IMR-90 (cell line): ENCODE results near the gene FAM241A. TPM values are rescaled to one million over a fixed set of nuclear protein-coding genes. Genes with fewer than 3 reads are reported as not detected.

Experiments
- ATAC-seq: fragments of 200-7000 bp; cut with Tn5 transposase; 2 replicates; pipeline ENCODE4 v1.9.1; 2020; ENCODE audit warnings: low read depth, mild to moderate bottlenecking, moderate library complexity
- BruUV-seq: library from RNA; stranded (reverse); fragments of 400-500 nt; replicated peaks from 2 replicates; lab custom pipeline; 2021; lab: Mats Ljungman, UMichigan
- CTCF ChIA-PET: fragments of 300-600 bp; formaldehyde crosslinking; extraction: SDS; loops from one replicate; lab custom pipeline; 2021; ENCODE audit warnings: antibody characterized with exemption; lab: Yijun Ruan, JAX
- POLR2A ChIA-PET: fragments of 300-600 bp; sonication (Branson Sonifier 250); formaldehyde crosslinking; loops from one replicate; lab custom pipeline; 2022; ENCODE audit warnings: antibody characterized with exemption; ENCODE audit not compliant: unreplicated experiment; lab: Charles Lee
- DNase-seq: peaks from one replicate; pipeline ENCODE4 v3.0.0; 2013
- H2AFZ ChIP-seq: replicated peaks from 2 replicates; pipeline ENCODE3; 2013; ENCODE audit warnings: low read length, mild to moderate bottlenecking; ENCODE audit not compliant: poor library complexity
- H2AK5ac ChIP-seq: 2 replicates; pipeline ENCODE4 v1.6.1; 2013; ENCODE audit warnings: low read depth, low read length, inconsistent platforms
- H2AK9ac ChIP-seq: replicated peaks from 2 replicates; pipeline ENCODE3; 2013; ENCODE audit warnings: mild to moderate bottlenecking, low read depth, low read length, moderate library complexity; ENCODE audit not compliant: poor library complexity
- H2BK120ac ChIP-seq: 2 replicates; pipeline ENCODE4 v1.6.1; 2013; ENCODE audit warnings: low read depth, low read length, inconsistent platforms
- H2BK15ac ChIP-seq: 3 replicates; pipeline ENCODE4 v1.6.1; 2013; ENCODE audit warnings: low read depth, low read length, inconsistent platforms
- H2BK20ac ChIP-seq: 2 replicates; pipeline ENCODE4 v1.6.1; 2013; ENCODE audit warnings: low read depth, mild to moderate bottlenecking, inconsistent platforms, low read length, moderate library complexity
- H2BK5ac ChIP-seq: 2 replicates; pipeline ENCODE4 v1.6.1; 2013; ENCODE audit warnings: mild to moderate bottlenecking, low read depth, low read length, inconsistent platforms; ENCODE audit not compliant: poor library complexity, severe bottlenecking
- H3K14ac ChIP-seq: replicated peaks from 2 replicates; pipeline ENCODE4 v1.6.1; 2013; ENCODE audit warnings: low read depth, low read length, inconsistent platforms
- H3K18ac ChIP-seq: 2 replicates; pipeline ENCODE4 v1.6.1; 2013; ENCODE audit warnings: low read depth, low read length, control low read depth
- H3K23ac ChIP-seq: 2 replicates; pipeline ENCODE4 v1.6.1; 2013; ENCODE audit warnings: low read depth, low read length, inconsistent platforms
- H3K27ac ChIP-seq: 2 replicates; pipeline ENCODE4 v1.5.1; 2013; ENCODE audit warnings: mild to moderate bottlenecking, control low read depth, low read length; ENCODE audit not compliant: insufficient read depth
- H3K27me3 ChIP-seq: 2 replicates; pipeline ENCODE4 v1.6.1; 2013; ENCODE audit warnings: low read length; ENCODE audit not compliant: control insufficient read depth, insufficient read depth
- H3K36me3 ChIP-seq: 2 replicates; pipeline ENCODE4 v1.6.1; 2013; ENCODE audit warnings: low read length, mixed read lengths; ENCODE audit not compliant: control insufficient read depth, insufficient read depth
- H3K4ac ChIP-seq: 2 replicates; pipeline ENCODE4 v1.6.1; 2013; ENCODE audit warnings: low read depth, low read length, inconsistent platforms
- H3K4me1 ChIP-seq: 2 replicates; pipeline ENCODE4 v1.6.1; 2013; ENCODE audit warnings: low read length, mixed read lengths; ENCODE audit not compliant: control insufficient read depth, insufficient read depth
- H3K4me2 ChIP-seq: 2 replicates; pipeline ENCODE4 v1.6.1; 2013; ENCODE audit warnings: low read depth, mild to moderate bottlenecking, control low read depth, low read length, moderate library complexity
- H3K4me3 ChIP-seq: 2 replicates; pipeline ENCODE4 v1.5.1; 2013; ENCODE audit warnings: low read depth, mild to moderate bottlenecking, control low read depth, low read length, moderate library complexity; ENCODE audit not compliant: insufficient read depth
- H3K56ac ChIP-seq: 2 replicates; pipeline ENCODE4 v1.6.1; 2013; ENCODE audit warnings: low read length, inconsistent platforms; ENCODE audit not compliant: insufficient read depth; ENCODE audit errors: extremely low read depth
- H3K79me1 ChIP-seq, 2 experiments: 2 replicates each; pipeline ENCODE4 v1.6.1; 2013; ENCODE audit warnings: low read length in 2 of 2, inconsistent platforms in 1 of 2, low read depth in 1 of 2
- H3K9ac ChIP-seq: 2 replicates; pipeline ENCODE4 v1.6.1; 2013; ENCODE audit warnings: low read depth, low read length, control low read depth
- H3K9me1 ChIP-seq: 2 replicates; pipeline ENCODE4 v1.6.1; 2013; ENCODE audit warnings: low read length, inconsistent platforms; ENCODE audit not compliant: insufficient read depth
- H3K9me3 ChIP-seq: 2 replicates; pipeline ENCODE4 v1.6.1; 2013; ENCODE audit warnings: low read length; ENCODE audit not compliant: control insufficient read depth, insufficient read depth
- H4K20me1 ChIP-seq: 2 replicates; pipeline ENCODE4 v1.6.1; 2013; ENCODE audit warnings: low read length, inconsistent platforms; ENCODE audit not compliant: insufficient read depth
- H4K5ac ChIP-seq: 2 replicates; pipeline ENCODE4 v1.6.1; 2013; ENCODE audit warnings: mild to moderate bottlenecking, low read depth, low read length, control low read depth
- H4K8ac ChIP-seq, 2 experiments: 2 replicates each; pipeline ENCODE4 v1.6.1; 2013; ENCODE audit warnings: low read depth in 2 of 2, low read length in 2 of 2, control low read depth in 1 of 2, inconsistent platforms in 1 of 2
- H4K91ac ChIP-seq: 2 replicates; pipeline ENCODE4 v1.6.1; 2013; ENCODE audit warnings: low read depth, low read length, inconsistent platforms; ENCODE audit not compliant: insufficient read depth
- BHLHE40 ChIP-seq: fragments of 150-350 bp; IDR thresholded peaks from 2 replicates; pipeline ENCODE4 v1.6.1; 2016; ENCODE audit warnings: mild to moderate bottlenecking, low read depth, low read length
- CHD1 ChIP-seq: IDR thresholded peaks from 2 replicates; pipeline ENCODE4 v1.6.1; 2012; ENCODE audit warnings: low read depth, low read length, improper control_type of control experiment
- ELK1 ChIP-seq: fragments of 150-350 bp; IDR thresholded peaks from 2 replicates; pipeline ENCODE4 v1.6.1; 2016; ENCODE audit warnings: low read depth, mild to moderate bottlenecking, low read length, moderate library complexity, borderline replicate concordance
- FOS ChIP-seq: fragments of 150-350 bp; IDR thresholded peaks from 2 replicates; pipeline ENCODE4 v1.6.1; 2016; ENCODE audit warnings: low read depth, low read length
- MAZ ChIP-seq: IDR thresholded peaks from 2 replicates; pipeline ENCODE4 v1.6.1; 2012; ENCODE audit warnings: low read depth, mild to moderate bottlenecking, low read length, improper control_type of control experiment, moderate library complexity, borderline replicate concordance
- MXI1 ChIP-seq: IDR thresholded peaks from 2 replicates; pipeline ENCODE4 v1.6.1; 2012; ENCODE audit warnings: low read depth, mild to moderate bottlenecking, low read length, moderate library complexity, borderline replicate concordance
- POLR2A ChIP-seq: IDR thresholded peaks from 2 replicates; pipeline ENCODE4 v1.6.1; 2012; ENCODE audit warnings: mild to moderate bottlenecking, low read depth, low read length
- RAD21 ChIP-seq: IDR thresholded peaks from 2 replicates; pipeline ENCODE4 v1.6.1; 2012; ENCODE audit warnings: low read length, improper control_type of control experiment
- RCOR1 ChIP-seq: IDR thresholded peaks from 2 replicates; pipeline ENCODE4 v1.6.1; 2012; ENCODE audit warnings: mild to moderate bottlenecking, low read length, improper control_type of control experiment; ENCODE audit not compliant: insufficient replicate concordance
- RFX5 ChIP-seq: IDR thresholded peaks from 2 replicates; pipeline ENCODE4 v1.8.0; 2012; ENCODE audit warnings: low read depth, mild to moderate bottlenecking, low read length, moderate library complexity
- WGBS, 2 experiments: methylation state at CpG; one replicate each; pipeline versions ENCODE4 v1.1.5 to v1.1.7; 2013; ENCODE audit warnings: missing lambda C conversion rate in 2 of 2; ENCODE audit not compliant: insufficient read length in 1 of 2; ENCODE audit errors: extremely low coverage in 2 of 2; 5-methylcytosine and 5-hydroxymethylcytosine counted together
- dilution Hi-C: fragments of 300-500 bp; cut with HindIII; formaldehyde crosslinking; loops from one replicate; pipeline ENCODE4 v1.14.3; 2018; ENCODE audit warnings: low sequenced_read_pairs; ENCODE audit not compliant: unreplicated experiment
- in situ Hi-C: fragments of 300-500 bp; cut with MboI; formaldehyde crosslinking; loops from 3 replicates; pipeline ENCODE4 v1.14.3; 2019; ENCODE audit warnings: low sequenced_read_pairs, inconsistent platforms, mixed read lengths
- intact Hi-C: fragments of 100-400 bp; cut with micrococcal nuclease; formaldehyde crosslinking; loops from 2 replicates; pipeline ENCODE4 v1.10.0; 2022
- polyA plus RNA-seq, 3 experiments: library from polyadenylated mRNA; depleted of rRNA; stranded (reverse); fragments of >200 nt; gene quantifications; 2 replicates each; pipeline ENCODE4 v1.2.3, GENCODE V29; 2012; ENCODE audit warnings: low replicate concordance in 1 of 3
- total RNA-seq: library from RNA; depleted of rRNA; stranded (reverse); fragments of >200 nt; gene quantifications from 2 replicates; pipeline ENCODE4 v1.2.3, GENCODE V29; 2012
- TF ChIP-seq, protein P1 (sequence below): fragments of 150-350 bp; IDR thresholded peaks from 2 replicates; pipeline ENCODE4 v1.6.1; 2017; ENCODE audit warnings: mild to moderate bottlenecking, antibody characterized with exemption, low read length, low read depth
- TF ChIP-seq, protein P2 (sequence below): conservative IDR thresholded peaks from 2 replicates; pipeline ENCODE4 v1.5.1; 2012; ENCODE audit warnings: mild to moderate bottlenecking, low read depth, low read length, improper control_type of control experiment

Gene FAM241A
- total and polyA plus RNA-seq, 2 of the 4 experiments (the other 2 are of a cell fraction), result under 0.01 to 0.24 TPM

DNA sequence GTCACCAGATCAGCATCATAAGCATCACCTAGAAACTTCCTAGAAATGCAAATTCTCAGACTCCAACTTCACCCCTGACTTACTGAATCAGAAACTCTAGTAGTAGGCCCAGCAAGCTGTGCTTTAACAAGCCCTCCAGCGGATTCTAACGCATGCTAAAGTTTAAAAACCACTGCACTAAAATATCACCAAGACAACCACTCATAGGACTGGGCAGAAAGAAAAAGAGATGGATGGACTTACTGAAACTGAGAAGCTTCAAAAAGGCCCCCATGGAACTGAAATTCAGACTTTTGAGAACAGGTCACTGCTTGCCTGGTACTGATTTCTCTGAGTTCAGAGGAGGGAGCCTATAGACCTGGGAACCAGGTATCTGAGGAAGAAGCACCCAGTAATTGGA lies 40.1 kb downstream of the FAM241A start:
- H3K4me2 ChIP-seq, result no peak overlapping the region
- no peak overlapping the region for H3K18ac ChIP-seq
- no peak overlapping the region for H3K23ac ChIP-seq
- H3K79me1 ChIP-seq, result no peaks in the 10 kb centered on the region
- no peak overlapping the region for H3K4ac ChIP-seq
- H4K5ac ChIP-seq, result no peak overlapping the region
- H3K9me1 ChIP-seq, result no peaks in the 10 kb centered on the region
- no peaks in the 10 kb centered on the region for H3K4me1 ChIP-seq
- H2BK20ac ChIP-seq, result no peak overlapping the region
- no peak overlapping the region for H2BK120ac ChIP-seq
- ChIA-PET CTCF (no interaction called here), POLR2A (no interaction called here)
- H2AK5ac ChIP-seq, result no peak overlapping the region
- TF ChIP-seq RCOR1, result no peak
- no peak for TF ChIP-seq POLR2A
- TF ChIP-seq, protein P1, sequence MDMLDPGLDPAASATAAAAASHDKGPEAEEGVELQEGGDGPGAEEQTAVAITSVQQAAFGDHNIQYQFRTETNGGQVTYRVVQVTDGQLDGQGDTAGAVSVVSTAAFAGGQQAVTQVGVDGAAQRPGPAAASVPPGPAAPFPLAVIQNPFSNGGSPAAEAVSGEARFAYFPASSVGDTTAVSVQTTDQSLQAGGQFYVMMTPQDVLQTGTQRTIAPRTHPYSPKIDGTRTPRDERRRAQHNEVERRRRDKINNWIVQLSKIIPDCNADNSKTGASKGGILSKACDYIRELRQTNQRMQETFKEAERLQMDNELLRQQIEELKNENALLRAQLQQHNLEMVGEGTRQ, result no peak
- TF ChIP-seq MAZ, result no peak
- TF ChIP-seq RFX5, result no peak
- TF ChIP-seq MXI1, result no peak
- TF ChIP-seq, protein P2, sequence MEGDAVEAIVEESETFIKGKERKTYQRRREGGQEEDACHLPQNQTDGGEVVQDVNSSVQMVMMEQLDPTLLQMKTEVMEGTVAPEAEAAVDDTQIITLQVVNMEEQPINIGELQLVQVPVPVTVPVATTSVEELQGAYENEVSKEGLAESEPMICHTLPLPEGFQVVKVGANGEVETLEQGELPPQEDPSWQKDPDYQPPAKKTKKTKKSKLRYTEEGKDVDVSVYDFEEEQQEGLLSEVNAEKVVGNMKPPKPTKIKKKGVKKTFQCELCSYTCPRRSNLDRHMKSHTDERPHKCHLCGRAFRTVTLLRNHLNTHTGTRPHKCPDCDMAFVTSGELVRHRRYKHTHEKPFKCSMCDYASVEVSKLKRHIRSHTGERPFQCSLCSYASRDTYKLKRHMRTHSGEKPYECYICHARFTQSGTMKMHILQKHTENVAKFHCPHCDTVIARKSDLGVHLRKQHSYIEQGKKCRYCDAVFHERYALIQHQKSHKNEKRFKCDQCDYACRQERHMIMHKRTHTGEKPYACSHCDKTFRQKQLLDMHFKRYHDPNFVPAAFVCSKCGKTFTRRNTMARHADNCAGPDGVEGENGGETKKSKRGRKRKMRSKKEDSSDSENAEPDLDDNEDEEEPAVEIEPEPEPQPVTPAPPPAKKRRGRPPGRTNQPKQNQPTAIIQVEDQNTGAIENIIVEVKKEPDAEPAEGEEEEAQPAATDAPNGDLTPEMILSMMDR, result no peak
- TF ChIP-seq ELK1, result no peak
- TF ChIP-seq FOS, result no peak
- TF ChIP-seq CHD1, result no peak
- no peak for TF ChIP-seq RAD21
- no peak for TF ChIP-seq BHLHE40
- H2AK9ac ChIP-seq, result no peak overlapping the region
- H3K9ac ChIP-seq, result no peak overlapping the region
- intact Hi-C loops, result no loop called here
- H2BK15ac ChIP-seq, result no peak overlapping the region
- H3K14ac ChIP-seq, result no peak overlapping the region
- H3K27ac ChIP-seq, result no peak overlapping the region
- no peak overlapping the region for H3K4me3 ChIP-seq
- H3K9me3 ChIP-seq, result no peaks in the 10 kb centered on the region
- no CpG with 5 or more reads among the region's 2 CpGs for WGBS, 2 experiments
- H4K20me1 ChIP-seq, result no peaks in the 10 kb centered on the region
- in situ Hi-C loops, result no loop called here
- no peak overlapping the region for H4K8ac ChIP-seq
- no TSS peak for BruUV-seq
- no peak overlapping the region for H3K56ac ChIP-seq
- no peak overlapping the region for H4K91ac ChIP-seq
- ATAC-seq (no peak), DNase-seq (no peak)
- H3K27me3 ChIP-seq, result no peaks in the 10 kb centered on the region
- no peaks in the 10 kb centered on the region for H3K36me3 ChIP-seq
- H2BK5ac ChIP-seq, result no peak overlapping the region
- dilution Hi-C loops, result no loop called here
- no peak overlapping the region for H2AFZ ChIP-seq
